ENCODE results near the gene DDIT4. TPM values are rescaled to one million over a fixed set of nuclear protein-coding genes. Genes with fewer than 3 reads are reported as not detected.

The DDIT4 gene
- total RNA-seq, 1 experiment from 2014 or later = 462 TPM

DNA sequence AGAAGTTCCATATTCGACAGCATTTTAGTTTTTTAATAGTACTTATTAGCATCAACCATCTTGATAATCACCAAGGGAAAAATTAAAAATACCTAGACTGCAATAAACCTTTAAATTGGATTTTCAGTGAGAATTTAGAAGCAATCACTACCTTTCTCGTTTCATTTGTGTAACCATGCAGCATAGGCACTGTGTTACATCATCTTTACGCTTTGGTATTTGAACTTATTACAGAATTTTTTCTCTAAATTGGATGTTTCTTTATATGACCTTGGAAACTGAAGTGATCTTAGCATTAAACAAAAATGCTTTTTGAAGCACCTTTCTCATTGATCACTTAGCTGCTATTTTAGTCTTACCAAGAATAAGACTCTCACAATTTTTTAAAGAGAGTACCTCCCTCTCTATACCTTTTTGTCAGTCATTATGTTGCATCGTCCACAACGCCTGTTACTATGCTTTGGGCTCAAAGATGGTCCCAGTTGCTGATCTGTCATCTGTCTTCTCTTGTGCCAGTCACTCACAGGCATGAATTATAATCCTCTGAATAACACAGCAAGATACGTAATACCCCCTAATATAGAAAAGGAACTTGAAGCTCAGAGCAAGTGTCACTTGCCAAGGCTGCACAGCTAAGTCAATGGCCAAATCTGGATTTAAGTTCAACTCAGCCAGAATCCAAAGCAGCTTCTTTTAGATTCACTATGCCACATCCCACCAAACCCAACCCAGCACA lies 38.0 kb upstream of the DDIT4 start:
- RAD21 ChIA-PET (ENCODE audit: low non-redundant PET in 1 of 2, low total read pairs in 2 of 2, uncharacterized antibody in 2 of 2, unreplicated experiment in 2 of 2) = no interaction called here
- no peaks in the 10 kb centered on the region for H3K9me2 ChIP-seq (ENCODE audit: insufficient read depth)
- no peak overlapping the region for H3K4me2 ChIP-seq (ENCODE audit: low read length)
- ATAC-seq = no peak
- no TSS peak for BruUV-seq (replicated peaks)
- TF ChIP-seq ELF1 (IDR thresholded peaks at IDR 0.05; ENCODE audit: borderline replicate concordance, low read depth) (no peak), ZFX (IDR thresholded peaks at IDR 0.05) (no peak), YY1 (IDR thresholded peaks at IDR 0.05; ENCODE audit: extremely low read depth, insufficient replicate concordance, low read depth, low read length) (no peak), FOSL1 (IDR thresholded peaks at IDR 0.05; ENCODE audit: low read depth) (no peak), CEBPB (IDR thresholded peaks at IDR 0.05; ENCODE audit: low read depth) (no peak), EGR1 (IDR thresholded peaks at IDR 0.05; ENCODE audit: low read depth) (no peak), SP1 (IDR thresholded peaks at IDR 0.05; ENCODE audit: low read depth) (no peak), SRF (IDR thresholded peaks at IDR 0.05; ENCODE audit: low read depth) (no peak), POLR2AphosphoS5 (IDR thresholded peaks at IDR 0.05; ENCODE audit: low read depth, low read length) (no peak), TCF7L2 (IDR thresholded peaks at IDR 0.05; ENCODE audit: borderline replicate concordance, extremely low read depth, insufficient read depth, insufficient read length) (no peak), RAD21 (IDR thresholded peaks at IDR 0.05; ENCODE audit: low read depth) (no peak), POLR2A (IDR thresholded peaks at IDR 0.05; ENCODE audit: borderline replicate concordance, extremely low read depth, insufficient read depth, insufficient read length) (no peak), ZNF274 (IDR thresholded peaks at IDR 0.05; ENCODE audit: low read depth, low read length) (no peak), JUND (IDR thresholded peaks at IDR 0.05) (no peak), EZH2 (IDR thresholded peaks at IDR 0.05) (no peak), EZH2phosphoT487 (IDR thresholded peaks at IDR 0.05; ENCODE audit: borderline replicate concordance) (no peak)
- TF ChIP-seq, protein P1, sequence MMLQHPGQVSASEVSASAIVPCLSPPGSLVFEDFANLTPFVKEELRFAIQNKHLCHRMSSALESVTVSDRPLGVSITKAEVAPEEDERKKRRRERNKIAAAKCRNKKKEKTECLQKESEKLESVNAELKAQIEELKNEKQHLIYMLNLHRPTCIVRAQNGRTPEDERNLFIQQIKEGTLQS (IDR thresholded peaks at IDR 0.05) = no peak
- TF ChIP-seq, protein P2, sequence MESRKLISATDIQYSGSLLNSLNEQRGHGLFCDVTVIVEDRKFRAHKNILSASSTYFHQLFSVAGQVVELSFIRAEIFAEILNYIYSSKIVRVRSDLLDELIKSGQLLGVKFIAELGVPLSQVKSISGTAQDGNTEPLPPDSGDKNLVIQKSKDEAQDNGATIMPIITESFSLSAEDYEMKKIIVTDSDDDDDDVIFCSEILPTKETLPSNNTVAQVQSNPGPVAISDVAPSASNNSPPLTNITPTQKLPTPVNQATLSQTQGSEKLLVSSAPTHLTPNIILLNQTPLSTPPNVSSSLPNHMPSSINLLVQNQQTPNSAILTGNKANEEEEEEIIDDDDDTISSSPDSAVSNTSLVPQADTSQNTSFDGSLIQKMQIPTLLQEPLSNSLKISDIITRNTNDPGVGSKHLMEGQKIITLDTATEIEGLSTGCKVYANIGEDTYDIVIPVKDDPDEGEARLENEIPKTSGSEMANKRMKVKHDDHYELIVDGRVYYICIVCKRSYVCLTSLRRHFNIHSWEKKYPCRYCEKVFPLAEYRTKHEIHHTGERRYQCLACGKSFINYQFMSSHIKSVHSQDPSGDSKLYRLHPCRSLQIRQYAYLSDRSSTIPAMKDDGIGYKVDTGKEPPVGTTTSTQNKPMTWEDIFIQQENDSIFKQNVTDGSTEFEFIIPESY (IDR thresholded peaks at IDR 0.05; ENCODE audit: extremely low read depth, insufficient replicate concordance, low read length) = no peak
- TF ChIP-seq, protein P3, sequence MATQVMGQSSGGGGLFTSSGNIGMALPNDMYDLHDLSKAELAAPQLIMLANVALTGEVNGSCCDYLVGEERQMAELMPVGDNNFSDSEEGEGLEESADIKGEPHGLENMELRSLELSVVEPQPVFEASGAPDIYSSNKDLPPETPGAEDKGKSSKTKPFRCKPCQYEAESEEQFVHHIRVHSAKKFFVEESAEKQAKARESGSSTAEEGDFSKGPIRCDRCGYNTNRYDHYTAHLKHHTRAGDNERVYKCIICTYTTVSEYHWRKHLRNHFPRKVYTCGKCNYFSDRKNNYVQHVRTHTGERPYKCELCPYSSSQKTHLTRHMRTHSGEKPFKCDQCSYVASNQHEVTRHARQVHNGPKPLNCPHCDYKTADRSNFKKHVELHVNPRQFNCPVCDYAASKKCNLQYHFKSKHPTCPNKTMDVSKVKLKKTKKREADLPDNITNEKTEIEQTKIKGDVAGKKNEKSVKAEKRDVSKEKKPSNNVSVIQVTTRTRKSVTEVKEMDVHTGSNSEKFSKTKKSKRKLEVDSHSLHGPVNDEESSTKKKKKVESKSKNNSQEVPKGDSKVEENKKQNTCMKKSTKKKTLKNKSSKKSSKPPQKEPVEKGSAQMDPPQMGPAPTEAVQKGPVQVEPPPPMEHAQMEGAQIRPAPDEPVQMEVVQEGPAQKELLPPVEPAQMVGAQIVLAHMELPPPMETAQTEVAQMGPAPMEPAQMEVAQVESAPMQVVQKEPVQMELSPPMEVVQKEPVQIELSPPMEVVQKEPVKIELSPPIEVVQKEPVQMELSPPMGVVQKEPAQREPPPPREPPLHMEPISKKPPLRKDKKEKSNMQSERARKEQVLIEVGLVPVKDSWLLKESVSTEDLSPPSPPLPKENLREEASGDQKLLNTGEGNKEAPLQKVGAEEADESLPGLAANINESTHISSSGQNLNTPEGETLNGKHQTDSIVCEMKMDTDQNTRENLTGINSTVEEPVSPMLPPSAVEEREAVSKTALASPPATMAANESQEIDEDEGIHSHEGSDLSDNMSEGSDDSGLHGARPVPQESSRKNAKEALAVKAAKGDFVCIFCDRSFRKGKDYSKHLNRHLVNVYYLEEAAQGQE (IDR thresholded peaks at IDR 0.05; ENCODE audit: low read depth) = no peak
- TF ChIP-seq, protein P4, sequence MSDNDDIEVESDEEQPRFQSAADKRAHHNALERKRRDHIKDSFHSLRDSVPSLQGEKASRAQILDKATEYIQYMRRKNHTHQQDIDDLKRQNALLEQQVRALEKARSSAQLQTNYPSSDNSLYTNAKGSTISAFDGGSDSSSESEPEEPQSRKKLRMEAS (IDR thresholded peaks at IDR 0.05) = no peak
- intact Hi-C loops (cut with micrococcal nuclease) = no loop called here
- no peaks in the 10 kb centered on the region for H3K27me3 ChIP-seq (ENCODE audit: insufficient read depth, low read length)
- POLR2A ChIA-PET = interaction anchor here (0.8 kb wide), 1 partner anchor 38 kb away, joined by 4 read pairs; the partner anchor contains the start of gene DDIT4
- no peak overlapping the region for H3K4me3 ChIP-seq (replicated peaks in 1 of 2; ENCODE audit: low read depth in 1 of 2, low read length in 2 of 2)
- peaks cover 4 to 23% of the 10 kb centered on the region in 2 experiments; a peak in 3 of 4 replicates for H3K36me3 ChIP-seq (ENCODE audit: control insufficient read depth in 1 of 2, insufficient read depth in 2 of 2, low read length in 2 of 2)
- no peaks in the 10 kb centered on the region for H3K79me2 ChIP-seq (ENCODE audit: insufficient read depth, low read length)
- H4K20me1 ChIP-seq (ENCODE audit: insufficient read depth) = no peaks in the 10 kb centered on the region
- H3K9me3 ChIP-seq (ENCODE audit: control insufficient read depth in 1 of 2, insufficient read depth in 1 of 2, low read depth in 1 of 2, low read length in 2 of 2) = no peaks in the 10 kb centered on the region
- H3K27ac ChIP-seq (ENCODE audit: low read depth, low read length) = no peak overlapping the region
- CTCF ChIA-PET = no interaction called here
- H2AFZ ChIP-seq (ENCODE audit: low read depth, low read length, poor library complexity, severe bottlenecking) = no peak overlapping the region
- DNase-seq (ENCODE audit: low read depth, low spot score) = no peak
- H3K4me1 ChIP-seq (ENCODE audit: control insufficient read depth in 1 of 2, insufficient read depth in 2 of 2, low read length in 2 of 2) = no peaks in the 10 kb centered on the region
- no peak overlapping the region for H3K9ac ChIP-seq (ENCODE audit: low read length)

All from HCT116 (cell line).